GM12878 (cell line): ENCODE measurements around the gene TMEM131L. TPM values are rescaled to one million over a fixed set of nuclear protein-coding genes. Genes with fewer than 3 reads are reported as not detected.

ENCODE experiments used
- ATAC-seq: fragments of 200-7000 bp; cut with Tn5 transposase; 3 replicates; pipeline ENCODE4 v1.9.1; 2020; ENCODE audit warnings: mild to moderate bottlenecking, moderate library complexity
- BruUV-seq: library from RNA; stranded (reverse); fragments of 400-500 nt; replicated peaks from 2 replicates; lab custom pipeline; 2021; lab: Mats Ljungman, UMichigan
- CTCF ChIA-PET: fragments of 300-600 bp; sonication (Branson Sonifier 250); formaldehyde crosslinking; extraction: SDS; loops from one replicate; lab custom pipeline; 2021; ENCODE audit warnings: inconsistent platforms; lab: Yijun Ruan, JAX
- POLR2A ChIA-PET: fragments of 350-600 bp; formaldehyde crosslinking; extraction: SDS; loops from one replicate; lab custom pipeline; 2021; ENCODE audit warnings: inconsistent platforms; lab: Charles Lee
- RAD21 ChIA-PET: fragments of 300-600 bp; sonication (Branson Sonifier 250); formaldehyde crosslinking; loops from one replicate; lab custom pipeline; 2023; ENCODE audit warnings: antibody characterized with exemption; ENCODE audit not compliant: unreplicated experiment; lab: Charles Lee
- SMC1A ChIA-PET: fragments of 300-600 bp; sonication (Branson Sonifier 250); formaldehyde crosslinking; loops from one replicate; lab custom pipeline; 2023; ENCODE audit not compliant: unreplicated experiment, uncharacterized antibody; lab: Charles Lee
- DNase-seq: peaks from one replicate; pipeline ENCODE4 v3.0.0-alpha.2; 2011; ENCODE audit warnings: low read depth, low spot score
- FAIRE-seq: peaks from 3 replicates; lab custom pipeline; 2011; peaks lifted over from hg19 to GRCh38; lab: Jason Lieb, UNC
- H2AFZ ChIP-seq: 2 replicates; pipeline ENCODE4 v1.6.0; 2011; ENCODE audit warnings: low read depth, low read length, control low read depth; ENCODE audit not compliant: control insufficient read depth
- H3K27ac ChIP-seq: 2 replicates; pipeline ENCODE4 v1.5.1; 2011; ENCODE audit warnings: control low read depth; ENCODE audit not compliant: control insufficient read depth, insufficient read depth
- H3K27me3 ChIP-seq, 2 experiments: replicated peaks in 1 of 2; 2 replicates each; pipeline versions ENCODE4 v1.6.0 to v1.6.1; 2011; ENCODE audit warnings: low read length in 1 of 2; ENCODE audit not compliant: control insufficient read depth in 2 of 2, insufficient read depth in 2 of 2
- H3K36me3 ChIP-seq, 2 experiments: 2 replicates each; pipeline ENCODE4 v1.5.1; 2011; ENCODE audit warnings: low read length in 1 of 2; ENCODE audit not compliant: control insufficient read depth in 2 of 2, insufficient read depth in 2 of 2
- H3K4me1 ChIP-seq: 2 replicates; pipeline ENCODE4 v1.6.1; 2011; ENCODE audit warnings: mild to moderate bottlenecking, low read length, moderate library complexity, mixed read lengths; ENCODE audit not compliant: control insufficient read depth, insufficient read depth
- H3K4me2 ChIP-seq: 2 replicates; pipeline ENCODE4 v1.6.0; 2011; ENCODE audit warnings: control low read depth; ENCODE audit not compliant: control insufficient read depth, insufficient read depth
- H3K4me3 ChIP-seq: fragments of 200-600 bp; sonication (generic); 2 replicates; pipeline ENCODE4 v1.5.1; 2016
- H3K79me2 ChIP-seq: 2 replicates; pipeline ENCODE4 v1.6.0; 2011; ENCODE audit warnings: low read length; ENCODE audit not compliant: control insufficient read depth, insufficient read depth
- H3K9ac ChIP-seq: 2 replicates; pipeline ENCODE4 v1.8.0; 2011; ENCODE audit warnings: low read length, control low read depth, mixed read lengths; ENCODE audit not compliant: control insufficient read depth, insufficient read depth
- H3K9me3 ChIP-seq: replicated peaks from 3 replicates; pipeline ENCODE4 v1.5.1; 2011; ENCODE audit warnings: mild to moderate bottlenecking, low read length; ENCODE audit not compliant: control insufficient read depth, insufficient read depth
- H4K20me1 ChIP-seq: 2 replicates; pipeline ENCODE4 v1.6.0; 2011; ENCODE audit not compliant: control insufficient read depth, insufficient read depth
- CTCF ChIP-seq, 3 experiments: IDR thresholded peaks in 2 of 3; conservative IDR thresholded peaks in 1 of 3; 2 replicates each; pipeline ENCODE4 v1.5.1; 2011; ENCODE audit warnings: low read depth in 3 of 3, low read length in 3 of 3, mild to moderate bottlenecking in 3 of 3, control low read depth in 2 of 3, moderate library complexity in 2 of 3, inconsistent platforms in 1 of 3, mixed read lengths in 1 of 3; ENCODE audit not compliant: control insufficient read depth in 2 of 3, insufficient read depth in 1 of 3; ENCODE audit errors: extremely low read depth in 1 of 3
- ETV6 ChIP-seq, 2 experiments: fragments of 450-650 bp in 1 of 2; IDR thresholded peaks in 1 of 2; conservative IDR thresholded peaks in 1 of 2; 2 replicates each; pipeline ENCODE4 v1.6.1; 2014; ENCODE audit warnings: antibody characterized with exemption in 1 of 2, borderline replicate concordance in 1 of 2, low read depth in 1 of 2, mild to moderate bottlenecking in 1 of 2, moderate library complexity in 1 of 2
- FOXK2 ChIP-seq: fragments of 450-650 bp; IDR thresholded peaks from 2 replicates; pipeline ENCODE4 v1.6.1; 2017; ENCODE audit warnings: mild to moderate bottlenecking, moderate library complexity
- FOXM1 ChIP-seq: IDR thresholded peaks from 2 replicates; pipeline ENCODE4 v1.6.1; 2012; ENCODE audit warnings: low read depth, mild to moderate bottlenecking, inconsistent platforms, low read length, moderate library complexity
- HDAC6 ChIP-seq: fragments of 200-600 bp; sonication (generic); IDR thresholded peaks from one replicate; pipeline ENCODE4 v1.8.0; 2017; ENCODE audit warnings: antibody characterized with exemption; ENCODE audit not compliant: unreplicated experiment
- IKZF2 ChIP-seq, 2 experiments: fragments of 450-650 bp; IDR thresholded peaks; 2 replicates each; pipeline ENCODE4 v1.6.1; 2017; ENCODE audit warnings: mild to moderate bottlenecking in 2 of 2, moderate library complexity in 2 of 2
- IRF5 ChIP-seq: fragments of 450-650 bp; IDR thresholded peaks from 2 replicates; pipeline ENCODE4 v1.6.1; 2017; ENCODE audit warnings: borderline replicate concordance
- JUND ChIP-seq: IDR thresholded peaks from 2 replicates; pipeline ENCODE4 v1.6.1; 2012; ENCODE audit warnings: low read depth, mild to moderate bottlenecking, low read length, improper control_type of control experiment, moderate library complexity
- NR2C1 ChIP-seq: fragments of 450-650 bp; IDR thresholded peaks from 2 replicates; pipeline ENCODE4 v1.6.1; 2017; ENCODE audit warnings: antibody characterized with exemption, mild to moderate bottlenecking, moderate library complexity
- PML ChIP-seq: IDR thresholded peaks from 2 replicates; pipeline ENCODE4 v1.6.1; 2012; ENCODE audit warnings: low read length, inconsistent platforms
- TARDBP ChIP-seq: IDR thresholded peaks from 2 replicates; pipeline ENCODE4 v1.6.1; 2016; ENCODE audit warnings: borderline replicate concordance
- USF2 ChIP-seq: IDR thresholded peaks from 2 replicates; pipeline ENCODE4 v1.6.1; 2011; ENCODE audit warnings: low read depth, low read length, improper control_type of control experiment, borderline replicate concordance
- YBX1 ChIP-seq: fragments of 450-650 bp; IDR thresholded peaks from 2 replicates; pipeline ENCODE4 v1.6.1; 2016; ENCODE audit warnings: antibody characterized with exemption
- ZNF687 ChIP-seq: fragments of 450-650 bp; IDR thresholded peaks from 2 replicates; pipeline ENCODE4 v1.6.1; 2017; ENCODE audit warnings: mild to moderate bottlenecking, moderate library complexity
- WGBS: methylation state at CpG from one replicate; pipeline ENCODE4 v1.1.6; 2016; ENCODE audit warnings: low lambda C conversion rate; ENCODE audit not compliant: insufficient replicate concordance, insufficient coverage; ENCODE audit errors: missing lambda C conversion rate; 5-methylcytosine and 5-hydroxymethylcytosine counted together
- in situ Hi-C: fragments of 300-500 bp; cut with MboI; formaldehyde crosslinking; loops from 9 replicates; pipeline ENCODE4 v1.14.3; 2018; ENCODE audit warnings: mixed read lengths
- intact Hi-C: fragments of 100-400 bp; cut with micrococcal nuclease; formaldehyde crosslinking; loops from one replicate; pipeline ENCODE4 v1.14.2; 2022; ENCODE audit not compliant: unreplicated experiment
- polyA plus RNA-seq, 11 experiments: library from polyadenylated mRNA; depleted of rRNA in 4 of 11; unstranded in 6 of 11; stranded (reverse) in 5 of 11; fragments of >200 nt; fragmentation: Nextera tagmentation in 4 of 11; fragmentation: Illumina TruSeq in 1 of 11; extraction: Ambion mirVana in 4 of 11; extraction: Trizol in 1 of 11; gene quantifications; 1 replicate in 1 of 11; 2 replicates in 10 of 11; pipeline versions ENCODE4 v1.2.1 to v1.2.3, GENCODE V29; 2011 to 2016; ENCODE audit warnings: inconsistent platforms in 2 of 11, missing spikeins in 2 of 11, low read depth in 1 of 11
- total RNA-seq, 4 experiments: library from RNA; depleted of rRNA in 3 of 4; stranded (reverse); fragments of >200 nt in 3 of 4; fragmentation: Illumina TruSeq in 1 of 4; extraction: Trizol in 1 of 4; gene quantifications; 2 replicates each; pipeline versions ENCODE4 v1.2.1 to v1.2.3, GENCODE V29; 2013 to 2021

The TMEM131L gene
- total and polyA plus RNA-seq, 10 of the 15 experiments (the other 5 are each of a cell fraction or from before 2014, with no cell fraction given): 8.5 to 101 (median 74.4) TPM

- SMC1A ChIA-PET: no interaction called here
- no TSS peak for BruUV-seq
- Histone ChIP-seq H4K20me1 (no peaks in the 10 kb centered on the region; the same call in 1 of the 2 replicates), H3K4me2 (peak overlapping the region; percentile 79; the same call in 1 of the 2 replicates), H3K79me2 (no peaks in the 10 kb centered on the region), H2AFZ (peak overlapping the region; percentile 67; the same call in 1 of the 2 replicates), H3K27me3 (peaks cover 6 to 26% of the 10 kb centered on the region in 2 experiments), H3K4me1 (peaks cover 6% of the 10 kb centered on the region; the same call in 1 of the 2 replicates), H3K27ac (no peak overlapping the region), H3K9ac (no peak overlapping the region), H3K36me3 (no peaks in the 10 kb centered on the region), H3K4me3 (no peak overlapping the region), H3K9me3 (peaks cover 11% of the 10 kb centered on the region)
- DNase-seq: no peak
- intact Hi-C loops: no loop called here
- 48% methylated on average over 9 of the region's 9 CpGs for WGBS
- in situ Hi-C loops: no loop called here
- RAD21 ChIA-PET: no interaction called here
- no peak for FAIRE-seq
- CTCF ChIA-PET: no interaction called here
- ATAC-seq: no peak; the same call in 2 of the 3 replicates
- POLR2A ChIA-PET: no interaction called here
- TF ChIP-seq HDAC6: no peak
- no peak for TF ChIP-seq ZNF687
- TF ChIP-seq FOXM1: no peak
- TF ChIP-seq PML: no peak
- TF ChIP-seq USF2: no peak
- TF ChIP-seq YBX1: no peak
- no peak for TF ChIP-seq JUND
- TF ChIP-seq IKZF2 (IDR thresholded peaks at IDR 0.05): no peak
- TF ChIP-seq CTCF (IDR thresholded peaks at IDR 0.05 in 2 of 3, conservative IDR thresholded peaks at IDR 0.05 in 1 of 3; ENCODE audit: control insufficient read depth in 2 of 3, extremely low read depth in 1 of 3, insufficient read depth in 1 of 3, low read depth in 3 of 3, low read length in 3 of 3): no peak
- TF ChIP-seq IRF5: no peak
- no peak for TF ChIP-seq NR2C1
- no peak for TF ChIP-seq ETV6 (conservative IDR thresholded peaks at IDR 0.05 in 1 of 2, IDR thresholded peaks at IDR 0.05 in 1 of 2; ENCODE audit: borderline replicate concordance in 1 of 2, low read depth in 1 of 2)
- TF ChIP-seq FOXK2: no peak
- no peak for TF ChIP-seq TARDBP
These were observed 218.8 kb downstream of the TMEM131L start for GRCh38 chr4:153684971-153685371.
